Gastroesophageal sphincter (tissue), 4 donors: ENCODE data around the gene TMEM131. TPM values are rescaled to one million over a fixed set of nuclear protein-coding genes. Genes with fewer than 3 reads are reported as not detected.

Source experiments
- ATAC-seq: fragments of 150-250 bp; one replicate; pipeline ENCODE4 v1.9.1; 2016; ENCODE audit warnings: mild to moderate bottlenecking, moderate library complexity
- H3K27ac ChIP-seq, 4 donors: fragments of 200-600 bp; sonication (generic) in 3 of 4; 1 replicate in 3 of 4; 2 replicates in 1 of 4; pipeline ENCODE4 v1.5.1; 2016 to 2019
- H3K27me3 ChIP-seq: fragments of 200-600 bp; sonication (generic); one replicate; pipeline ENCODE4 v1.5.1; 2019
- H3K36me3 ChIP-seq, 2 donors: fragments of 200-600 bp; sonication (generic); one replicate each; pipeline ENCODE4 v1.5.1; 2019; ENCODE audit warnings: control low read depth in 1 of 2
- H3K4me1 ChIP-seq, 3 donors: fragments of 200-600 bp; sonication (generic); 1 replicate in 2 of 3; 2 replicates in 1 of 3; pipeline ENCODE4 v1.5.1; 2016 to 2019; ENCODE audit warnings: control low read depth in 2 of 3
- H3K4me3 ChIP-seq, 2 donors: fragments of 200-600 bp; sonication (generic); one replicate each; pipeline ENCODE4 v1.5.1; 2019; ENCODE audit warnings: mild to moderate bottlenecking in 1 of 2, moderate library complexity in 1 of 2
- H3K9me3 ChIP-seq, 3 donors: fragments of 200-600 bp; sonication (generic); one replicate each; pipeline ENCODE4 v1.5.1; 2017 to 2019; ENCODE audit warnings: control low read depth in 2 of 3
- EP300 ChIP-seq: sonication (generic); formaldehyde crosslinking; IDR thresholded peaks from one replicate; pipeline ENCODE4 v1.6.1; 2017; ENCODE audit warnings: antibody characterized with exemption, mild to moderate bottlenecking
- POLR2A ChIP-seq, 2 donors: fragments of 450-650 bp; IDR thresholded peaks; one replicate each; pipeline ENCODE4 v1.6.1; 2017; ENCODE audit warnings: antibody characterized with exemption in 2 of 2, mild to moderate bottlenecking in 2 of 2, moderate library complexity in 1 of 2
- POLR2AphosphoS5 ChIP-seq: sonication (generic); formaldehyde crosslinking; IDR thresholded peaks from one replicate; pipeline ENCODE4 v1.6.1; 2017; ENCODE audit warnings: antibody characterized with exemption
- WGBS, 2 donors: methylation state at CpG; one replicate each; pipeline ENCODE4 v1.1.5; 2018; ENCODE audit warnings: low coverage in 1 of 2; 5-methylcytosine and 5-hydroxymethylcytosine counted together
- total RNA-seq, 4 donors: library from RNA; depleted of rRNA; stranded (reverse); fragments of >200 nt; gene quantifications; one replicate each; pipeline ENCODE4 v1.1.0, GENCODE V29; 2016
- TF ChIP-seq, protein P1 (sequence below), 4 experiments: fragments of 200-600 bp in 2 of 4; fragments of 450-650 bp in 2 of 4; sonication (generic) in 1 of 4; IDR thresholded peaks; one replicate each; pipeline ENCODE4 v1.5.1; 2017 to 2019; ENCODE audit warnings: antibody characterized with exemption in 4 of 4, mild to moderate bottlenecking in 2 of 4, moderate library complexity in 2 of 4

TMEM131 gene
- total RNA-seq, 4 donors from 2014 or later, result 32.0 to 46.4 (median 33.9) TPM

DNA sequence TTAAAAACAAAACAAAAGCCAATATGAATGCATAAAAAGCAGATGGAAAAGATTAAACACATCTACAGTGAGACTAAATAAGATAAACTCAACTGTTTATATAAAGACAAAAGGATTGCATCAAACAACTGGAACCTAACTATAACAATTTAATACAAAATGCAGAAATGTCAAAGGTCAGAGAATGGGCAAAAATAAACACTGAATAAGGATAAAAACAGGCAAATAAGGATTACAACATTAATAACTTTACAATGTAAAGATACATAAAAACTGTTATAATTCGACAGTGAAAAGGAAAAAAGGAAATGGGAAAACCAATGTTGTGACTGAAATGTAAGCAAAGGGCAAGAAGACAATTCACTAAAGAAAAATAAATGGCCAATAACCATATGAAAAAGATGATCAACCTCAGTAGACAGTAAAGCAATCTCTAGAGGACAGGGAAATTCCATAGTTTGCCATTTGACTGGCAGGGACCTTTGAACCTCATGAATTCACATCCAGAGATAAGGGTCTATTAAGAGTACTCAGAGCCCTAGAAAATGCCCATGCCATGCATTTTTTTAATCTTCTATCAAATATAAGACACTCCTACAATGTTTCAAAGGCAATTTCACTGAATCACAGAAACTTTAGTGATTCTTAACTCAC is 83.7 kb downstream of the TMEM131 start:
- TF ChIP-seq EP300, result no peak
- peaks cover 0 to 10% of the 10 kb centered on the region in 2 donors for H3K36me3 ChIP-seq
- H3K4me1 ChIP-seq, result peaks cover 0 to 35% (median 4%) of the 10 kb centered on the region in 3 donors
- no peaks in the 10 kb centered on the region for H3K9me3 ChIP-seq
- H3K4me3 ChIP-seq, result no peak overlapping the region
- no peak for ATAC-seq
- no peak overlapping the region for H3K27ac ChIP-seq
- WGBS, 2 donors, result 40 to 71% methylated on average over 1 of the region's 1 CpG
- no peaks in the 10 kb centered on the region for H3K27me3 ChIP-seq

DNA sequence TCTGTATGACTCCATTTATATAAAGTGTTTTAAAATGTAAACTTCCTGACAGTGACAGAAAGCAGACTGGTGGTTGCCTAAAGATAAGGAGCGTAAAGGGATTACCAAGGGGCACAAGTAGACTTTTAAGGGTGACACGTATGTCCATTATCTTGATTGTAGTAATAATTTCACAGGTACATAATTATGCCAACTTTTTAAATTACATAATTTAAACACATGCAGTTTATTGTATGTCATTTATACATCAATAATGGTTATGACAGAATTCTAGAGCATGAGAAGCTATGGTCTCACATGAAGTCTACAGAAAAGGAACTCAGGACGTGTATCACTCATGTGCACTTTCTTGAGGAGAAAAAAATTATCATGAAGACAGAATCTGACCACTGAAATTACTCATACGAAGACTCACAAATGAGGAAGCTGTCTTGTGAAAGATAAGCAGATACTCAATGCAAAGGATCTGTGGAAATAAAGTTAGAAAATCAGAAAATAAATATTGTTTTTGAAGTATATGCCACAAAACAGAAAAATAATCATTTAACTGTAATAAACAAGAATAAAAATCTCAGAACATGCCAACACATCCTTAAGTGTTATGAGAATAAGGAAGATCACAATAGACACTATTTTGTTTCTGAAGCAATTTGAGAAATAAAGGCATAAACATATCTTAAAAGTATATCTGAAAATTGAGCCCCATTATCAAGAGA is 84.4 kb downstream of the TMEM131 start:
- H3K36me3 ChIP-seq, result peaks cover 0 to 12% of the 10 kb centered on the region in 2 donors
- no peak for ATAC-seq
- no peaks in the 10 kb centered on the region for H3K27me3 ChIP-seq
- TF ChIP-seq POLR2AphosphoS5, result no peak
- no peak for TF ChIP-seq POLR2A (IDR thresholded peaks at IDR 0.05)
- TF ChIP-seq, protein P1, sequence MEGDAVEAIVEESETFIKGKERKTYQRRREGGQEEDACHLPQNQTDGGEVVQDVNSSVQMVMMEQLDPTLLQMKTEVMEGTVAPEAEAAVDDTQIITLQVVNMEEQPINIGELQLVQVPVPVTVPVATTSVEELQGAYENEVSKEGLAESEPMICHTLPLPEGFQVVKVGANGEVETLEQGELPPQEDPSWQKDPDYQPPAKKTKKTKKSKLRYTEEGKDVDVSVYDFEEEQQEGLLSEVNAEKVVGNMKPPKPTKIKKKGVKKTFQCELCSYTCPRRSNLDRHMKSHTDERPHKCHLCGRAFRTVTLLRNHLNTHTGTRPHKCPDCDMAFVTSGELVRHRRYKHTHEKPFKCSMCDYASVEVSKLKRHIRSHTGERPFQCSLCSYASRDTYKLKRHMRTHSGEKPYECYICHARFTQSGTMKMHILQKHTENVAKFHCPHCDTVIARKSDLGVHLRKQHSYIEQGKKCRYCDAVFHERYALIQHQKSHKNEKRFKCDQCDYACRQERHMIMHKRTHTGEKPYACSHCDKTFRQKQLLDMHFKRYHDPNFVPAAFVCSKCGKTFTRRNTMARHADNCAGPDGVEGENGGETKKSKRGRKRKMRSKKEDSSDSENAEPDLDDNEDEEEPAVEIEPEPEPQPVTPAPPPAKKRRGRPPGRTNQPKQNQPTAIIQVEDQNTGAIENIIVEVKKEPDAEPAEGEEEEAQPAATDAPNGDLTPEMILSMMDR (IDR thresholded peaks at IDR 0.05), result no peak
- no peak for TF ChIP-seq EP300
- no peaks in the 10 kb centered on the region for H3K9me3 ChIP-seq
- H3K27ac ChIP-seq, result no peak overlapping the region
- H3K4me1 ChIP-seq, result peaks cover 0 to 28% (median 4%) of the 10 kb centered on the region in 3 donors
- H3K4me3 ChIP-seq, result no peak overlapping the region
- WGBS, 2 donors, result 60 to 68% methylated on average over 4 of the region's 4 CpGs

DNA sequence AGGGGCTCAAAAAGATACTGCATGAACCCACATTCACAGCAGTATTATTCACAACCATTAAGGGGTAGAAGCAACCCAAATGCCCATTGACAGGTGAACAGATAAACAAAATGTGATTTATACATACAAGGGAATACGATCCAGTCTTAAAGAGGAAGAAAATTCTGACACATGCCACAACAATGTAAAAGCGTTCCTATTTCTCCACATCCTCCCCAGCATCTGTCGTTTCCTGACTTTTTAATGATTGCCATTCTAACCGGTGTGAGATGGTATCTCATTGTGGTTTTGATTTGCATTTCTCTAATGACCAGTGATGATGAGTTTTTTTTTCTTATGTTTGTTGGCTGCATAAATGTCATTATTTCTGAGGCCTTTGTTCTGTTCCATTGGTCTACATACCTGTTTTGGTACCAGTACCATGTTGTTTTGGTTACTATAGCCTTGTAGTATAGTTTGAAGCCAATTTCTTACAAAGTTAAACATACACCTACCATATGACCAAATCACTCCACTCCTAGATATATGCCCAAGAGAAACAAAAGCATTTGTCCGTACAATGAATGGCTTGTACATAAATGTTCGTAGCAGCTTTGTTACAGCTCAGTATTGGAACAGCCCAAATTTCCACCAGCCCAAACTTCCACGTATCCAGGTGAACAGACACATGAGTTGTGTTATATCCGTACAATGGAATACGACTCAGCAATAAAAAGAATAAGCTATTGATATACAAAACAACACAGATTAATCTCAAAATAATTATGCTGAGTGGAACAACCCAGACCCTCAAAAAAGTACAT is 85.1 kb downstream of the TMEM131 start:
- ATAC-seq, result no peak
- Histone ChIP-seq H3K36me3 (peaks cover 0 to 20% of the 10 kb centered on the region in 2 donors), H3K9me3 (no peaks in the 10 kb centered on the region), H3K4me1 (peaks cover 0 to 24% (median 4%) of the 10 kb centered on the region in 3 donors), H3K27ac (no peak overlapping the region), H3K4me3 (no peak overlapping the region), H3K27me3 (no peaks in the 10 kb centered on the region)
- 89 to 93% methylated on average over 8 to 9 of the region's 9 CpGs for WGBS, 2 donors
- TF ChIP-seq, protein P1 (IDR thresholded peaks at IDR 0.05), result no peak
- TF ChIP-seq EP300, result no peak
- no peak for TF ChIP-seq POLR2A (IDR thresholded peaks at IDR 0.05)
- TF ChIP-seq POLR2AphosphoS5, result no peak

DNA sequence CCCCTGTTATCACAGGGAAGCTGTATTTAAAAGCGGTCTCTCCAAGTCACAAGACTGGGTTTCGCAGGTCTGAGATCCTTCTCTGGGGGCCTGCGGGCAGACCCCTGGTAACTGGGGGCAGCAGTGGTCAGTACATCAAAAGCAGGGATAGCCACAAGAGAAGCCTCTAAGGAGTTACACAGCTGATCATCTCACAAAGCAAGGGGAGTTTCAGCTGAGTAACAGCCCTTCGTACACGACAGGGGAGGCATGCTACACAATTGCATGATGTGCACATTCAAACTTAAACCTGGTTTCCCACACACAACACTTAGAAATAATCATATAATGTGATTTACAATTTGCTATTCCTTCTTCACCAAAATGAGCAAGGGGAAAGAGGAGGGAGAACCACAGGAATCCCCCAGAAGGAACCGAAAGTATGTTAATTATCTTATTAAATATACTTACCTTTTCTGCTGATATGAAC is 87.5 kb downstream of the TMEM131 start:
- TF ChIP-seq EP300 (no peak), POLR2A (IDR thresholded peaks at IDR 0.05) (no peak), POLR2AphosphoS5 (no peak)
- TF ChIP-seq, protein P1 (IDR thresholded peaks at IDR 0.05), result no peak
- no peaks in the 10 kb centered on the region for H3K27me3 ChIP-seq
- no peaks in the 10 kb centered on the region for H3K9me3 ChIP-seq
- no peak overlapping the region for H3K27ac ChIP-seq
- H3K4me3 ChIP-seq, result no peak overlapping the region
- H3K36me3 ChIP-seq, result peaks cover 0 to 21% of the 10 kb centered on the region in 2 donors
- 90 to 100% methylated on average over 2 to 4 of the region's 6 CpGs for WGBS, 2 donors
- peaks cover 0 to 24% (median 4%) of the 10 kb centered on the region in 3 donors for H3K4me1 ChIP-seq
- no peak for ATAC-seq
